AML-193 (cell line): ENCODE data around the gene MSANTD2.

ENCODE experiments used
- DNase-seq, 2 experiments: peaks; one replicate each; lab custom pipeline; 2025; lab: John Stamatoyannopoulos, UW

The MSANTD2 gene

GRCh38 chr11:124753205-124753604 lies 47.0 kb downstream of the MSANTD2 start:
- DNase-seq: no peak

GRCh38 chr11:124752471-124753102 lies 47.6 kb downstream of the MSANTD2 start:
- no peak for DNase-seq

- DNase-seq: no peak
Observed at GRCh38 chr11:124751741-124752470, 48.3 kb downstream of the MSANTD2 start, which contains the start of gene VSIG2. Gene VSIG2 (minus strand): TSS chr11:124752255. CDS start chr11:124752137, 118 bp downstream.

- DNase-seq: no peak
Observed at GRCh38 chr11:124751391-124751740, 48.8 kb downstream of the MSANTD2 start.

GRCh38 chr11:124749912-124750311 lies 50.3 kb downstream of the MSANTD2 start:
- DNase-seq: no peak

GRCh38 chr11:124748481-124749343 lies 51.5 kb downstream of the MSANTD2 start:
- no peak for DNase-seq

- DNase-seq: no peak
Observed at GRCh38 chr11:124748100-124748418, 52.1 kb downstream of the MSANTD2 start.

- DNase-seq: no peak
Observed at GRCh38 chr11:124747406-124748099, 52.7 kb downstream of the MSANTD2 start.

GRCh38 chr11:124746621-124747243 lies 53.5 kb downstream of the MSANTD2 start:
- DNase-seq: peak; percentile 40 to 58

GRCh38 chr11:124745835-124746620 lies 54.2 kb downstream of the MSANTD2 start:
- no peak for DNase-seq

- no peak for DNase-seq
Observed at GRCh38 chr11:124745270-124745834, 54.9 kb downstream of the MSANTD2 start.

- no peak for DNase-seq
Observed at GRCh38 chr11:124743050-124743449, 57.2 kb downstream of the MSANTD2 start.

- DNase-seq: no peak
Observed at GRCh38 chr11:124742555-124742954, 57.7 kb downstream of the MSANTD2 start.

GRCh38 chr11:124740277-124740882 lies 59.8 kb downstream of the MSANTD2 start:
- peak; percentile 31 to 33 for DNase-seq

- DNase-seq: peak; percentile 31
Observed at GRCh38 chr11:124739479-124740276, 60.5 kb downstream of the MSANTD2 start, which contains the start of gene NRGN. Gene NRGN (plus strand): TSS chr11:124739942. CDS start chr11:124740085, 143 bp downstream.

GRCh38 chr11:124738713-124739478 lies 61.3 kb downstream of the MSANTD2 start:
- no peak for DNase-seq

- no peak for DNase-seq
Observed at GRCh38 chr11:124737638-124738305, 62.4 kb downstream of the MSANTD2 start.

- DNase-seq: peak; percentile 54 to 71
Observed at GRCh38 chr11:124736736-124737135, 63.5 kb downstream of the MSANTD2 start.
